Liver (tissue), 9 donors: Measurements from ENCODE around the gene HMG20A. TPM values are rescaled to one million over a fixed set of nuclear protein-coding genes. Genes with fewer than 3 reads are reported as not detected.

Experiments
- DNase-seq: peaks from one replicate; pipeline ENCODE4 v3.0.0-alpha.2; 2017; ENCODE audit warnings: low spot score
- H3K27ac ChIP-seq, 2 donors: one replicate each; pipeline ENCODE4 v1.7.0; 2013; ENCODE audit warnings: inconsistent platforms in 2 of 2, low read length in 2 of 2, control low read depth in 1 of 2, low read depth in 1 of 2, mild to moderate bottlenecking in 1 of 2
- H3K27me3 ChIP-seq, 4 donors: one replicate each; pipeline versions ENCODE4 v1.6.1 to v1.7.0; 2013; ENCODE audit warnings: low read length in 3 of 4, inconsistent platforms in 1 of 4, mild to moderate bottlenecking in 1 of 4, moderate library complexity in 1 of 4; ENCODE audit not compliant: control insufficient read depth in 4 of 4, insufficient read depth in 4 of 4
- H3K36me3 ChIP-seq, 4 donors: one replicate each; pipeline versions ENCODE4 v1.6.1 to v1.7.0; 2013; ENCODE audit warnings: low read length in 3 of 4, mild to moderate bottlenecking in 3 of 4, low read depth in 1 of 4, moderate library complexity in 1 of 4; ENCODE audit not compliant: control insufficient read depth in 4 of 4, insufficient read depth in 3 of 4
- H3K4me1 ChIP-seq, 4 donors: one replicate each; pipeline versions ENCODE4 v1.6.1 to v1.7.0; 2013; ENCODE audit warnings: low read length in 3 of 4, mild to moderate bottlenecking in 3 of 4, moderate library complexity in 1 of 4; ENCODE audit not compliant: control insufficient read depth in 4 of 4, insufficient read depth in 4 of 4
- H3K4me3 ChIP-seq, 3 donors: one replicate each; pipeline versions ENCODE4 v1.6.1 to v1.7.0; 2013; ENCODE audit warnings: low read length in 3 of 3, control low read depth in 1 of 3, low read depth in 1 of 3, mild to moderate bottlenecking in 1 of 3
- H3K9ac ChIP-seq, 2 donors: one replicate each; pipeline ENCODE4 v1.7.0; 2013; ENCODE audit warnings: low read length in 2 of 2, mild to moderate bottlenecking in 2 of 2, moderate library complexity in 2 of 2, control low read depth in 1 of 2, low read depth in 1 of 2
- H3K9me3 ChIP-seq, 4 donors: one replicate each; pipeline versions ENCODE4 v1.6.1 to v1.7.0; 2013; ENCODE audit warnings: low read length in 3 of 4; ENCODE audit not compliant: control insufficient read depth in 4 of 4
- EGR1 ChIP-seq, 2 donors: IDR thresholded peaks; 2 replicates each; pipeline ENCODE4 v1.6.1; 2016 to 2018; ENCODE audit warnings: antibody characterized with exemption in 2 of 2, low read depth in 2 of 2
- GABPA ChIP-seq, 2 donors: IDR thresholded peaks in 1 of 2; conservative IDR thresholded peaks in 1 of 2; 2 replicates each; pipeline ENCODE4 v1.6.1; 2016; ENCODE audit warnings: antibody characterized with exemption in 2 of 2, mild to moderate bottlenecking in 1 of 2, moderate library complexity in 1 of 2
- HNF4A ChIP-seq, 2 donors: conservative IDR thresholded peaks; 2 replicates each; pipeline ENCODE4 v1.6.1; 2016; ENCODE audit warnings: antibody characterized with exemption in 2 of 2, mild to moderate bottlenecking in 2 of 2
- JUND ChIP-seq, 2 donors: IDR thresholded peaks; 2 replicates each; pipeline ENCODE4 v1.6.1; 2016; ENCODE audit warnings: antibody characterized with exemption in 2 of 2
- NR2F2 ChIP-seq: IDR thresholded peaks from 2 replicates; pipeline ENCODE4 v1.6.1; 2016; ENCODE audit warnings: antibody characterized with exemption
- RAD21 ChIP-seq, 2 donors: IDR thresholded peaks; 2 replicates each; pipeline ENCODE4 v1.6.1; 2016; ENCODE audit warnings: antibody characterized with exemption in 2 of 2, mild to moderate bottlenecking in 2 of 2
- RXRA ChIP-seq, 2 donors: IDR thresholded peaks; 2 replicates each; pipeline ENCODE4 v1.6.1; 2017 to 2018; ENCODE audit warnings: antibody characterized with exemption in 2 of 2, mild to moderate bottlenecking in 1 of 2
- TAF1 ChIP-seq: conservative IDR thresholded peaks from 2 replicates; pipeline ENCODE4 v1.6.1; 2016; ENCODE audit warnings: antibody characterized with exemption, mild to moderate bottlenecking
- YY1 ChIP-seq: IDR thresholded peaks from 2 replicates; pipeline ENCODE4 v1.6.1; 2016; ENCODE audit warnings: antibody characterized with exemption, mild to moderate bottlenecking
- WGBS: extraction: QIAGEN DNeasy Blood & Tissue Kit; methylation state at CpG from one replicate; pipeline ENCODE4 v1.1.7; 2013; 5-methylcytosine and 5-hydroxymethylcytosine counted together
- polyA plus RNA-seq, 2 donors: library from polyadenylated mRNA; stranded (reverse) in 1 of 2; unstranded in 1 of 2; fragments of 200-250 nt in 1 of 2; fragments of >200 nt in 1 of 2; fragmentation: Nextera tagmentation in 1 of 2; extraction: Ambion mirVana in 1 of 2; gene quantifications; one replicate each; pipeline versions ENCODE4 v1.2.1 to v1.2.3, GENCODE V29; 2013 to 2015
- total RNA-seq, 2 donors: library from RNA; depleted of rRNA; stranded (reverse); fragments of >200 nt; gene quantifications; one replicate each; pipeline ENCODE4 v1.2.3, GENCODE V29; 2014
- TF ChIP-seq, protein P1 (sequence below): IDR thresholded peaks from 2 replicates; pipeline ENCODE4 v1.6.1; 2016; ENCODE audit warnings: antibody characterized with exemption, mild to moderate bottlenecking
- TF ChIP-seq, protein P2 (sequence below): IDR thresholded peaks from 2 replicates; pipeline ENCODE4 v1.6.1; 2016; ENCODE audit warnings: antibody characterized with exemption
- TF ChIP-seq, protein P3 (sequence below): IDR thresholded peaks from 2 replicates; pipeline ENCODE4 v1.6.1; 2016; ENCODE audit warnings: antibody characterized with exemption
- TF ChIP-seq, protein P4 (sequence below): fragments of 150-350 bp; IDR thresholded peaks from 2 replicates; pipeline ENCODE4 v1.5.1; 2017; ENCODE audit warnings: improper control_type of control experiment, low read depth, low read length; ENCODE audit not compliant: missing input control
- donor health status: healthy.
- donor health status: healthy.
- donor health status: healthy.
- donor health status: healthy.
- donor health status: healthy.

HMG20A gene
- total and polyA plus RNA-seq, 4 donors: 7.7 to 19.4 (median 13.3) TPM

DNA sequence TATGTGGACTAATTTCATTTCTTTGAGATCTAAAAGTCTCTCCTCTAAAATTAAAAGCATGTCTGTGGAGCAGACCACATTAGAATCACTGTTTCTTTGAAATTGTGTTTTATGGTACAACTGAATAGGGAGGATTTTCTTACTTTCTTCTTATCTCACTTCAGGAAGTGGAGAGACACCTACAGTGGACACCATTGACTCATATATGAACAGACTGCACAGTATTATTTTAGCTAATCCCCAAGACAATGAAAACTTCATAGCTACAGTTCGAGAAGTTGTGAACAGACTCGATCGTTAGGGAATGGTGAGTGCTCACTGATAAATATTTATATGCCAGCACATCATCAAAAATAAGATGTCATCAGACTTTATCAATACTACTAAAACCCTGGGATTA, 58.3 kb downstream of the HMG20A start (continued):
- TF ChIP-seq, protein P1, sequence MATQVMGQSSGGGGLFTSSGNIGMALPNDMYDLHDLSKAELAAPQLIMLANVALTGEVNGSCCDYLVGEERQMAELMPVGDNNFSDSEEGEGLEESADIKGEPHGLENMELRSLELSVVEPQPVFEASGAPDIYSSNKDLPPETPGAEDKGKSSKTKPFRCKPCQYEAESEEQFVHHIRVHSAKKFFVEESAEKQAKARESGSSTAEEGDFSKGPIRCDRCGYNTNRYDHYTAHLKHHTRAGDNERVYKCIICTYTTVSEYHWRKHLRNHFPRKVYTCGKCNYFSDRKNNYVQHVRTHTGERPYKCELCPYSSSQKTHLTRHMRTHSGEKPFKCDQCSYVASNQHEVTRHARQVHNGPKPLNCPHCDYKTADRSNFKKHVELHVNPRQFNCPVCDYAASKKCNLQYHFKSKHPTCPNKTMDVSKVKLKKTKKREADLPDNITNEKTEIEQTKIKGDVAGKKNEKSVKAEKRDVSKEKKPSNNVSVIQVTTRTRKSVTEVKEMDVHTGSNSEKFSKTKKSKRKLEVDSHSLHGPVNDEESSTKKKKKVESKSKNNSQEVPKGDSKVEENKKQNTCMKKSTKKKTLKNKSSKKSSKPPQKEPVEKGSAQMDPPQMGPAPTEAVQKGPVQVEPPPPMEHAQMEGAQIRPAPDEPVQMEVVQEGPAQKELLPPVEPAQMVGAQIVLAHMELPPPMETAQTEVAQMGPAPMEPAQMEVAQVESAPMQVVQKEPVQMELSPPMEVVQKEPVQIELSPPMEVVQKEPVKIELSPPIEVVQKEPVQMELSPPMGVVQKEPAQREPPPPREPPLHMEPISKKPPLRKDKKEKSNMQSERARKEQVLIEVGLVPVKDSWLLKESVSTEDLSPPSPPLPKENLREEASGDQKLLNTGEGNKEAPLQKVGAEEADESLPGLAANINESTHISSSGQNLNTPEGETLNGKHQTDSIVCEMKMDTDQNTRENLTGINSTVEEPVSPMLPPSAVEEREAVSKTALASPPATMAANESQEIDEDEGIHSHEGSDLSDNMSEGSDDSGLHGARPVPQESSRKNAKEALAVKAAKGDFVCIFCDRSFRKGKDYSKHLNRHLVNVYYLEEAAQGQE: no peak
- TF ChIP-seq RXRA (IDR thresholded peaks at IDR 0.05) (no peak), GABPA (IDR thresholded peaks at IDR 0.05 in 1 of 2, conservative IDR thresholded peaks at IDR 0.05 in 1 of 2) (no peak)

DNA sequence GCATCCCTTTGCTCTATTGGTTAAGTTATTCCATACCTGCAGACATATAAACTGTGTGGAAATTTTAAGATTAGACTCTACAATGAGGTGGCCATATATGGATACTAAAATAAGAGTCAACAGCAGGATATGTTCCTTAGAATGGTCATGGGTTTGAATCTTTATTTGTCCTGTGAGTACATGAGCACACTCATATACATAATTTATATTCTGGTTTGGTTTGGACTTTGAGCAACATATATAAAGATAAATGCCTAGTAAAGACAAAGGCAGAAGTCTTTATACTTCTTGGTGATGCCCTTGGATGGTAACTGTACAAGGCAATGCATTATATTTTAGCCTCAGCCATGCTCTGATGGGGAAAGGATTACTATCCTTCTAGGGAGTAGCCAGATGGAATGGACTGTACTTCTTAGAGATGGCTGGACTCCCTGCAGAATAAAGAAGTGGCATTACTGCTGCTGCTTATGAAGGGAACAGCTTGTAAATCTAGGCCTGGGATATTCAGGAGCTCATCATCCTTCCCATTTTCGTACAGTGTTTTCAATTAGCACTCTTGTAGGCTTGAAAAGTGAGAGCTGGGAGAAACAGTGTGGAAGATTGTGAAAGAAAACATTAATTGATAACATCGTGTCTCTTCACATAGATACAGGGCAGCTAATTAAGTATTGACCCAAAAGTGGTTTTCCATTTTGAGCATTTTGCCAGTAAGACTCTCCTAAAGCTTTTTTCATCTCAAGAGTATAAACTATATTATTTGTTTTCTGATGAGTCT, 60.4 kb downstream of the HMG20A start:
- DNase-seq: no peak
- no peaks in the 10 kb centered on the region for H3K9me3 ChIP-seq
- no peak overlapping the region for H3K9ac ChIP-seq
- H3K36me3 ChIP-seq: peaks cover 6 to 53% (median 41%) of the 10 kb centered on the region in 4 donors
- H3K27me3 ChIP-seq: no peaks in the 10 kb centered on the region
- peak overlapping the region in 1 of 2 donors; percentile 21 for H3K27ac ChIP-seq
- no peaks in the 10 kb centered on the region for H3K4me1 ChIP-seq
- no peak overlapping the region for H3K4me3 ChIP-seq
- 93% methylated on average over 2 of the region's 2 CpGs for WGBS
- no peak for TF ChIP-seq TAF1
- TF ChIP-seq EGR1 (IDR thresholded peaks at IDR 0.05; ENCODE audit: low read depth in 2 of 2): no peak
- TF ChIP-seq HNF4A (conservative IDR thresholded peaks at IDR 0.05): no peak
- TF ChIP-seq, protein P2, sequence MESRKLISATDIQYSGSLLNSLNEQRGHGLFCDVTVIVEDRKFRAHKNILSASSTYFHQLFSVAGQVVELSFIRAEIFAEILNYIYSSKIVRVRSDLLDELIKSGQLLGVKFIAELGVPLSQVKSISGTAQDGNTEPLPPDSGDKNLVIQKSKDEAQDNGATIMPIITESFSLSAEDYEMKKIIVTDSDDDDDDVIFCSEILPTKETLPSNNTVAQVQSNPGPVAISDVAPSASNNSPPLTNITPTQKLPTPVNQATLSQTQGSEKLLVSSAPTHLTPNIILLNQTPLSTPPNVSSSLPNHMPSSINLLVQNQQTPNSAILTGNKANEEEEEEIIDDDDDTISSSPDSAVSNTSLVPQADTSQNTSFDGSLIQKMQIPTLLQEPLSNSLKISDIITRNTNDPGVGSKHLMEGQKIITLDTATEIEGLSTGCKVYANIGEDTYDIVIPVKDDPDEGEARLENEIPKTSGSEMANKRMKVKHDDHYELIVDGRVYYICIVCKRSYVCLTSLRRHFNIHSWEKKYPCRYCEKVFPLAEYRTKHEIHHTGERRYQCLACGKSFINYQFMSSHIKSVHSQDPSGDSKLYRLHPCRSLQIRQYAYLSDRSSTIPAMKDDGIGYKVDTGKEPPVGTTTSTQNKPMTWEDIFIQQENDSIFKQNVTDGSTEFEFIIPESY: no peak
- no peak for TF ChIP-seq NR2F2
- TF ChIP-seq, protein P3, sequence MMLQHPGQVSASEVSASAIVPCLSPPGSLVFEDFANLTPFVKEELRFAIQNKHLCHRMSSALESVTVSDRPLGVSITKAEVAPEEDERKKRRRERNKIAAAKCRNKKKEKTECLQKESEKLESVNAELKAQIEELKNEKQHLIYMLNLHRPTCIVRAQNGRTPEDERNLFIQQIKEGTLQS: no peak
- TF ChIP-seq, protein P4, sequence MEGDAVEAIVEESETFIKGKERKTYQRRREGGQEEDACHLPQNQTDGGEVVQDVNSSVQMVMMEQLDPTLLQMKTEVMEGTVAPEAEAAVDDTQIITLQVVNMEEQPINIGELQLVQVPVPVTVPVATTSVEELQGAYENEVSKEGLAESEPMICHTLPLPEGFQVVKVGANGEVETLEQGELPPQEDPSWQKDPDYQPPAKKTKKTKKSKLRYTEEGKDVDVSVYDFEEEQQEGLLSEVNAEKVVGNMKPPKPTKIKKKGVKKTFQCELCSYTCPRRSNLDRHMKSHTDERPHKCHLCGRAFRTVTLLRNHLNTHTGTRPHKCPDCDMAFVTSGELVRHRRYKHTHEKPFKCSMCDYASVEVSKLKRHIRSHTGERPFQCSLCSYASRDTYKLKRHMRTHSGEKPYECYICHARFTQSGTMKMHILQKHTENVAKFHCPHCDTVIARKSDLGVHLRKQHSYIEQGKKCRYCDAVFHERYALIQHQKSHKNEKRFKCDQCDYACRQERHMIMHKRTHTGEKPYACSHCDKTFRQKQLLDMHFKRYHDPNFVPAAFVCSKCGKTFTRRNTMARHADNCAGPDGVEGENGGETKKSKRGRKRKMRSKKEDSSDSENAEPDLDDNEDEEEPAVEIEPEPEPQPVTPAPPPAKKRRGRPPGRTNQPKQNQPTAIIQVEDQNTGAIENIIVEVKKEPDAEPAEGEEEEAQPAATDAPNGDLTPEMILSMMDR: no peak
- TF ChIP-seq, protein P1: no peak
- TF ChIP-seq RAD21 (IDR thresholded peaks at IDR 0.05): no peak
- TF ChIP-seq YY1: no peak
- no peak for TF ChIP-seq JUND (IDR thresholded peaks at IDR 0.05)
- TF ChIP-seq GABPA (IDR thresholded peaks at IDR 0.05 in 1 of 2, conservative IDR thresholded peaks at IDR 0.05 in 1 of 2): no peak
